Breast epithelium (tissue), 3 donors: ENCODE results near the gene OGN.

Source experiments
- POLR2A ChIP-seq: fragments of 450-650 bp; IDR thresholded peaks from one replicate; pipeline ENCODE4 v1.6.1; 2016; ENCODE audit warnings: antibody characterized with exemption, mild to moderate bottlenecking, moderate library complexity
- POLR2AphosphoS5 ChIP-seq, 3 donors: sonication (generic); formaldehyde crosslinking; IDR thresholded peaks; one replicate each; pipeline ENCODE4 v1.6.1; 2017; ENCODE audit warnings: antibody characterized with exemption in 3 of 3
- TF ChIP-seq, protein P1 (sequence below), 3 donors: fragments of 450-650 bp; IDR thresholded peaks; one replicate each; pipeline ENCODE4 v1.5.1; 2016 to 2017; ENCODE audit warnings: antibody characterized with exemption in 3 of 3, mild to moderate bottlenecking in 3 of 3, moderate library complexity in 3 of 3

DNA sequence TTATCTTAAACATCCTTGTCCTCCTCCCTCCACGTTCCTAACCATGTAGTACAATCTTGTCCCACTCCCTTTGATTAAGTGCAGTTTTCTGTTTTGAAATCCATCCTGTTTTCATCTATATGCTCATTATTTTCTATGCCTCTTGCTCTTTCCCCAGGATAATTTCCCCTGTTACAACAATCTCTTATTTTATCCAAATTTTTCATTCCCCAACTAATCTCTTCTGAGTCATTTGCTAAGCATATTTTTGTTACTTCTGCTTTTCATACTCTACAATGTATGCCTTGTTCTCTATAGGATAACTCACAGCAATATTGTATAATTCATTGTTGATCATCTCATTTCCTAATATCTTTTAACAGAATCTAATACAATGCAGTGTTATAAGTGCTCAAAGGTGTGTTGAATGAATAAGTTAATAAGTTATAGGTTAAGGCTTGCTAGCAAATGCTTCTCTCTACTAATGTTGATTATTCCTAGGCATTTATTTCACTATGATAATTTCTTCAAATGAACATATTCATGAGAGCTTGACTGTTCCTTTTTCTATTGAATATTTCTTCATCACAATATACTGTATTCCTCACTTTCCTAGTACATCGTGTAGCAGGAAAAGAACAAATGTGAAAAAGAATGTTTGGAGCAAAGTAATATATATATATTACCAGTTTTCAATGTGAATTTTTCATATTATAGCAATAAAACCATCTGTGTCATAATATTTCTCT, 18.4 kb upstream of the OGN start:
- TF ChIP-seq POLR2A, result no peak
- TF ChIP-seq, protein P1, sequence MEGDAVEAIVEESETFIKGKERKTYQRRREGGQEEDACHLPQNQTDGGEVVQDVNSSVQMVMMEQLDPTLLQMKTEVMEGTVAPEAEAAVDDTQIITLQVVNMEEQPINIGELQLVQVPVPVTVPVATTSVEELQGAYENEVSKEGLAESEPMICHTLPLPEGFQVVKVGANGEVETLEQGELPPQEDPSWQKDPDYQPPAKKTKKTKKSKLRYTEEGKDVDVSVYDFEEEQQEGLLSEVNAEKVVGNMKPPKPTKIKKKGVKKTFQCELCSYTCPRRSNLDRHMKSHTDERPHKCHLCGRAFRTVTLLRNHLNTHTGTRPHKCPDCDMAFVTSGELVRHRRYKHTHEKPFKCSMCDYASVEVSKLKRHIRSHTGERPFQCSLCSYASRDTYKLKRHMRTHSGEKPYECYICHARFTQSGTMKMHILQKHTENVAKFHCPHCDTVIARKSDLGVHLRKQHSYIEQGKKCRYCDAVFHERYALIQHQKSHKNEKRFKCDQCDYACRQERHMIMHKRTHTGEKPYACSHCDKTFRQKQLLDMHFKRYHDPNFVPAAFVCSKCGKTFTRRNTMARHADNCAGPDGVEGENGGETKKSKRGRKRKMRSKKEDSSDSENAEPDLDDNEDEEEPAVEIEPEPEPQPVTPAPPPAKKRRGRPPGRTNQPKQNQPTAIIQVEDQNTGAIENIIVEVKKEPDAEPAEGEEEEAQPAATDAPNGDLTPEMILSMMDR (IDR thresholded peaks at IDR 0.05), result no peak
- TF ChIP-seq POLR2AphosphoS5 (IDR thresholded peaks at IDR 0.05), result no peak
